SKM-1 treated with dmso at 0.1 percent for 144 hours (cell line): ENCODE measurements around the gene TAF9B.
"Not testable (repeated sequence)": the region's sequence is repeated elsewhere in the genome, so short reads cannot be mapped to it uniquely, and the experiment has no call there.

ENCODE experiments used
- DNase-seq: peaks from one replicate; lab custom pipeline; 2025; ENCODE audit not compliant: unreplicated experiment; lab: John Stamatoyannopoulos, UW

The TAF9B gene

DNA sequence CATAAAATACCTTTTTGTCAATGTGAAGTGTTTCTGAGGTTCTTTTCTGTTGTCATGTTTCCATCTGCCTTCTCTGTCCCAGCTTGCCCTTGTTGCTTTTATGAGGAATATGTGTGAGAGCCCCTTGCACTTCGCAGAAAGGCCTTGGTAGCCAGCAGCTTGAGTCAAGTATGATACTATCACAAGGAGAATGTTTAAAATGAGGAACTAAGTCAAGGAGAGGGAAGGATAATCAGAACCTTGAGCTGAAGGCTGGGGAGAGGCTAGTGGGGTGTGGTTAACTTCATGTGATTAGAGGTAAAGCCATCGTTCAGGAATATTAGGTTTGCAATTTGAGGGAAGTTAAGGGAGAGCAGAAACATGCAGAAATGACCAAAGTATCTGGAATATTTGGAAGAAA lies 22.7 kb downstream of the TAF9B start:
- no peak for DNase-seq

DNA sequence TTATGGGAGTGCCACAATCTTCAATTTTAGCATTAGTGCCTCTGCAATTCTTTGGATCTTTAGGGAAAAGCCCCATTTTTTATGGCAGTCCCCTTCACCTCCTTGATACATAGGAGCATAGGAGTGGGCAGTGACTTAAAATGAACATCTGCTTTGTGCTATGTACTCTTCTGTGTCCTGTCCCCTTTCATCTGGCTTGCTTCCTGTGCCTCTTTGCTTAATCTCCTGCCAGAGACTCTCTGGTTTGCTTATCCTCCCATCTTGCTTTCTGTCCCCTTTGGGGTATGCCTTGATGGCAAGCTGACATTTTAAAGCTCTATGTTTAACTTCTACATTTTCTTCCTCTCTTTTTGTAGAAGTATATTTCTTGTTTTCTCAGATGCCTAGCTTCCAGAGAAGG lies 23.1 kb downstream of the TAF9B start:
- no peak for DNase-seq

DNA sequence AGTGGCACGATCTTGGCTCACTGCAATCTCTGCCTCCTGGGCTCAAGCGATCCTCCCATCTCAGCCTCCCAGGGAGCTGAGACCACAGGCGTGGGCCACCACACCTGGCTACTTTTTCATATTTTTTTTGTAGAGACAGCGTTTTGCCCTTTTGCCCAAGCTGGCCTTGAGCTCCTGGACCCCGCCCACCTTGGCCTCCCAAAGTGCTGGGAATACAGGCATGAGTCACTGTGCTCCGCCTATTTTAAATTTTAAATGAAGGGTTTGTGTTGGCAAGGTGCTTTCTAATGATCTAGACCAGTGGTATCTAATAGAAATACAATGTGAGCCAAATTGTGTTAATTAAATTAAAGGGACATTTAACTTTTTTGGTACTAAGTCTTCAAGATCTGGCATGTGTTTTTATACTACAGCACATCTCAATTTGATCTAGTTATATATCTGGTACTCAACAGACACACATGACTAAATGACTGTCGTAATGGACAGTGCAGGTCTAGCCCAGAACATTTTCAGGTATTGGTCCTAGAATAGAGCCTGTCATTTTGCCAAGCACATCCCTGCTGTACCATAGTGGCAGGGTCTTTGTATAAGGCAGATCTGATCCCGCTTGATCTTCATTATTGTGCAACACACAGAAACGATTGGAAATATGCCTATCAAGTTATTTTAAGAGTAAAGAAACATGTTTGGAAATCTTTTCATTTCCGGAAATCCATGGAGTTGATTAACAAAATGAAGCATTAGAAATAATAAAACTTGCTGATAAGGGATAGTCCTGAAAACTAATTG lies 28.1 kb downstream of the TAF9B start:
- DNase-seq: no peak

DNA sequence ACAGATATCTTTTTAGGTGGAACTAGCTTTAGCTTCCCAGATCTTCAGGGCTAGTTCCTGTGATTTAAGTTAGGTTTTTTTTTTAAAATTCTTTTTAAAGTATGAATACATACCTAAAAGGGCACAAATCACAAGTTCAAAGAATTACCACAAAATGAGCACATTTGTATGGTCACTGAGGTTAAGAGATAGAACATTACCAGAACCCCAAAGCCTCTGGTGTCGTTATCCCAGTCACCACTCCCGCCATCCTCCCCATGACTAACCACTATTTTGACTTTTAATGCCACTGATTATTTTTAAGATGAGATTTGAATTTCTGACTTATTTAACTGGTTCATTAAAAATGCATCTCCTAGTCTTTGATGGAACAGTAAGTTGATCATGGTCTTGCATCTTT lies 30.0 kb downstream of the TAF9B start:
- DNase-seq: no peak

DNA sequence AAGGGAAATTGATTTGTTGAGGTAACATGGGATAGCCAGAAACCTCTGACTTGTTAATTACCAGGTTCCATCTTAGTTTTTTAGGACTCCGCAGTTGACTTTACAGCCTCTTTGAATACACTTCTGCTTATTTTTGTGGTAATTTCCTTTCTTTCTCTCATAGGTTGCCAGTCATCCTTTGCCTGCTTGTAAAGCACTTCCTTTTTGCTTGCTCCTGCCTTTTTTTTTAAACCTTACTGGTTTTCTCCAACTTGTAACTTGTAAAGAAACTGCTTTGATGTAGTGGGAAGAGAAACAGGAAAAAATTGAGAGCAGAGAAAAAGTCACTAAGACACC lies 32.8 kb downstream of the TAF9B start:
- DNase-seq: no peak

DNA sequence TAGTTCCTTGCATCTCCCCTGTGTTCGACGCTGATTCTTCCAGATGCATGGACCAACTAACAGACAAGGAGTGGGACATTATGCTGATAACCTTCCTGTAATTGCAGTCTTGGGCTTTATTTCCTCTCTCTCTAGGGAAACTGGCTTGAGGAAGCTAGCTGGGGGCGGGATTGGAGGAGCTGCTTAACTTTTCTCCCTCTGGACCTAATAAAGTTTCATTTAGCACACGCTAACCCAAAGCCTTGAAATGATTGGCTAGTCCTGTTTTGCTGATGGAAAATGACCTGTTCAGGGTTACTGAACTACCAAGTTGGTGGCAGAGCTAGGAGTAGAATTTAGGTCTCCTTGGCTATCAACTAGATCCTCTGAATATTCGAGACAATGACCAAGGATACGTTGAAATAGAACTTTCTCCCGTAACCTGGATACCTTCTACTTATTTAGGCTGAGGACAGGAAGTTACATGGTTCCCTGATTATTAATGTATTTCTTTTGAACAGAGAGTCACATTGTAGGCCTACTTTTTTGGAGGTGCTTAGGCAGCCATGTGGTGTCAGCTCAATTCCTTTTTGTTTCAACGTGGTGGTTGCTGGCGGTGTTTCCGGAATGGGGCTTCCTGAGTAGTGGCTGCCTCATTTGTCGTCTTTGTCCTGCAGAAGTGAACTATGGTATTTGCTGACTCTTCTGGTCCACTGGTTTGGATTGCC lies 33.4 kb downstream of the TAF9B start:
- DNase-seq: no peak

DNA sequence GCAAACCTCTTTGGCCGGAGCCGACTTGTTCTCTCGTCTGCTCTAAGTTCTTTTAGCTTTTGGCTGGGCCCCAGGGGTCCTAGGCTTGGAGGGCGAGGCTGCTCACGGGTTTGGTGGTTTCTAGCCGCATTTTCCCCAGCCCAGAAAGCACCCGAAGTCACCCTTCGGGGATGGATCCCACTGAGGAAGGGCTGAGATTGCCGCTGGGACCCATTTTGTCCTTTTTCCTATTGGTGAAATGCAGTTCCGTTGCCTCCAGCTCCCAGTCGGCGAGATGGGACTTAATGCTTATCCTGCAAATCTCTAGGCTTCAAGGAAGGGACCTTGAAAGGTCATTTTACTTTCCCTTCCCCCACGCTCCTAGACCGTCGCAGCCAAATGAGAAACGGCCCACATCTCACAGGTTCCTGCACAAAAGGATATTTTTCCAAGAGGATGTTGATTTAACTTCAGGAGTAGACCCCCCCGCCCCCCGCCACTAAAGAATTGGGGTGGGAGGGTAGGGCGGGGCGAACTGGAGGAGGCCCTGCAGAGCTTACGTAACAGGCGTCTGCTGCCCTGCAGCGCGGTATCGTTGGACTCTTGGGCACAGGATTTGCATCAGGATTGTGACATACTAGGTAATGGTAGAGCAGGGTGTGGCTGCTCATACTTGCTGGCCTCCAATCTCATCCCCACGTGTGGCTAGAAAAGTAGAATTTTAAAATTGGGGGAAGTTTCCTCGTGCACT lies 34.8 kb downstream of the TAF9B start:
- DNase-seq: peak; percentile 63

DNA sequence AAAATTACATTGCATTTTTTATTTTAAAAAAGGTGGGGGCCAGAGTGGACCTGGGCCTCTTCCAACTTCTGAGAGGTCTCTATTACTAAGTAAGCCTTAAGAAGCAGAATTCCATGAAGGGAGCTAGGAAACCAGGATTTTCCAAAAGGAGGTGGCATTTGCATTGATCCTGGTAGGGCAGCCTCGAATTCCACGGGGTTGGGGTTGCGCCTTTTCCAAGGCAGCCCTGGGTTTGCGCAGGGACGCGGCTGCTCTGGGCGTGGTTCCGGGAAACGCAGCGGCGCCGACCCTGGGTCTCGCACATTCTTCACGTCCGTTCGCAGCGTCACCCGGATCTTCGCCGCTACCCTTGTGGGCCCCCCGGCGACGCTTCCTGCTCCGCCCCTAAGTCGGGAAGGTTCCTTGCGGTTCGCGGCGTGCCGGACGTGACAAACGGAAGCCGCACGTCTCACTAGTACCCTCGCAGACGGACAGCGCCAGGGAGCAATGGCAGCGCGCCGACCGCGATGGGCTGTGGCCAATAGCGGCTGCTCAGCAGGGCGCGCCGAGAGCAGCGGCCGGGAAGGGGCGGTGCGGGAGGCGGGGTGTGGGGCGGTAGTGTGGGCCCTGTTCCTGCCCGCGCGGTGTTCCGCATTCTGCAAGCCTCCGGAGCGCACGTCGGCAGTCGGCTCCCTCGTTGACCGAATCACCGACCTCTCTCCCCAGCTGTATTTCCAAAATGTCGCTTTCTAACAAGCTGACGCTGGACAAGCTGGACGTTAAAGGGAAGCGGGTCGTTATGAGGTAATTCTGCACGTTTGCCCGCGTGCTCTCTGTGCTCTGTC lies 35.6 kb downstream of the TAF9B start, which contains the start of gene PGK1:
Gene PGK1 (plus strand): TSS at position 626 of the 824 bp plus-strand sequence. CDS start 93 bp downstream, at position 719.
- DNase-seq: peak; percentile 83

DNA sequence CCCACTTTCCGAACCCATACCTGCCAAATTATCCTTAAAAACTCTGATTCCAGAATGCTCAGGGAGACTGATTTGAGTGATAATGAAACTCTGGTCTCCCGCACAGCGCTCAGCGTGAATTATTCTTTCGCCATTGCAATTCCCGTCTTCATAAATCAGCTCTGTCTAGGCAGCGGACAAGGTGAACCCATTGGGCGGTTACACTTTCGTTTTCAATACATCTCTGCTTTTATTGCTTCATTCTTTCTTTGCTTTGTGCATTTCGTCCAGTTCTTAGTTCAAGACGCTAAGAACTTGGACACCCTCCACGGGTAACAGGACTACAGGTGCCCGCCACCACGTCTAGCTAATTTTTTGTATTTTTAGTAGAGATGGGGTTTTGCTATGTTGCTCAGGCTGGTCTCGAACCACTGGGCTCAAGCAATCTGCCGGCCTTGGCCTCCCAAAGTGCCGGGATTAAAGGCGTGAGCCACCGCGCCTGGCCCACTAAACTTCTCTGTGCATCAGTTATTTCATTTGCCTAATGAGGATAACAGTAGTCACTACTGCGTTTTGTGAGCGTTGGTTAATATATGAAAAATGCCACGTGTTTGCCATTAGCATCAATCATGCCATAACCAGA lies 36.3 kb downstream of the TAF9B start:
- DNase-seq: no peak

DNA sequence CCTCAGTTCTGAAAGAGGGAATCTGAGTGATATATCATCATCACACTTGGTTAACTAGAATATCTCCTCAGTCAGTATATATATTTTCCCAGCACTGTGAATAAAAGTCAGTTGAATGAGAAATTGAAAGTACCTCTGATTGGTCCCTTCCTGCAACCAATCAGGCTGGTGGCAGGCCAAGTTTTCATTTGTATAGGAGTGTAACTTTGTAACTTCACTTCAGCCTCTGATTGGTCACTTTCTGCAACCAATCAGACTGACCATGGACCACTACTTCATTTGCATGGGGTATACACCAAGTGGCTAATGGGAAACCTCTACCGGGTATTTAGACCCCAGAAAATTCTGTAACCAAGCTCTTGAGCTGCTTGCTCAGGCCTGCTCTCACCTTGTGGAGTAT lies 37.4 kb downstream of the TAF9B start:
- no peak for DNase-seq

DNA sequence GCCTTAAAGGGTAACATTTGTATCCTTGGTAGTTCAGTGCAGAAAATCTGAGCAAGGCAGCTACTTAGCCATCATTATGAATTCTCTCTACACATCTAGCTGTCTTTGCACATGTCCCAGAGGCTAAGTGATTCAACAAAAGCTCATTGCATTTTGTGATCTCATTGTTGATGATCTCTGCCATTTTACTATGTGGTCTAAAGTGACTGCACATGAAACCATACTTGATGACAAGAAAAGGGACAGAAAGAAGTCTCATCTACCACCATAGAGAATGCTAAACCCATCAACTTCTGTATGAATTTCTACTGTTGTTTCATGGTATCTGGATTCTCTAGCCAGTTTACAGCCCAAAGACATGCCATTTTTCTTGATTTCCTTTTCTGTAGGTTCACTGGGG lies 41.3 kb downstream of the TAF9B start:
- no peak for DNase-seq

DNA sequence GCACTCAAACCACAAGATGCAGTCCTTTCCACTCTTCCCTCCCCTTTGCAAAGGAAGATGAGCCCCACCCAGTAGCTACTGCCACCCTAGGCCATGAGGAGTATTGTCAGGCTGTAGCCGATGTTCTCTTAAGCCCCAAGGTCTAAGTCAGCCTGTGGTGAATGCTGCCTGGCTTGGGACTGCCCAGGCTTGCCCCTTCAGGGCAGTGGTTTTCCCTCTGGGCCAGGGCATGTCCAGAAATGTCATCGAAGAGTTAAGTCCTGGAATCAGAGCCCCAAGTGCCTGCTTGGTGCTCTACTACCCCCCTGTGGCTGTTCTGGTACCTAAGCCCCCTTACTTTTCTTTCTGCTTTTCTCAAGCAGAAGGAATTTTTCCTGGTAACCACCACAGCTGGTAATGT lies 47.2 kb downstream of the TAF9B start:
- no peak for DNase-seq

DNA sequence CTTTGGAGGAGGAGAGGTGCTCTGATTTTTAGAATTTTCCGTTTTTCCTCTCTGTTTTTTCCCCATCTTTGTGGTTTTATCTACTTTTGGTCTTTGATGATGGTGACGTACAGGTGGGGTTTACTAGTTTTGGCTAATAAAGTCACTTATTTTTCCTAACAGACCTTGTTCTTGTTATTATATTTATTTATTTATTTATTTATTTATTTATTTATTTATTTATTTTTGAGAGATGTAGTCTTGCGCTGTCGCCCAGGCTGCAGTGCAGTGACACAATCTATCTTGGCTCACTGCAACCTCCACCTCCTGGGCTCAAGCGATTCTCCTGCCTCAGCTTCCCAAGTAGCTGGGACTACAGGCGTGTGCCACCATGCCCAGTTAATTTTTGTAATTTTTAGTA lies 58.0 kb downstream of the TAF9B start:
- not testable (repeated sequence) for DNase-seq
